Ishikawa (cell line): ENCODE results near the gene DOCK7.

ENCODE experiments used
- CEBPB ChIP-seq: IDR thresholded peaks from 2 replicates; pipeline ENCODE4 v1.6.1; 2012
- CREB1 ChIP-seq: IDR thresholded peaks from 2 replicates; pipeline ENCODE4 v1.6.1; 2012; ENCODE audit warnings: low read depth
- EGR1 ChIP-seq: IDR thresholded peaks from 2 replicates; pipeline ENCODE4 v1.6.1; 2012
- EP300 ChIP-seq: IDR thresholded peaks from 2 replicates; pipeline ENCODE4 v1.6.1; 2012; ENCODE audit warnings: borderline replicate concordance
- FOXM1 ChIP-seq: IDR thresholded peaks from 2 replicates; pipeline ENCODE4 v1.6.1; 2012; ENCODE audit warnings: low read depth, borderline replicate concordance
- NFIC ChIP-seq: IDR thresholded peaks from 2 replicates; pipeline ENCODE4 v1.6.1; 2012
- RAD21 ChIP-seq: IDR thresholded peaks from 2 replicates; pipeline ENCODE4 v1.6.1; 2012; ENCODE audit warnings: low read depth
- TAF1 ChIP-seq: IDR thresholded peaks from 2 replicates; pipeline ENCODE4 v1.6.1; 2012; ENCODE audit warnings: low read depth, mild to moderate bottlenecking
- TCF12 ChIP-seq: IDR thresholded peaks from 2 replicates; pipeline ENCODE4 v1.6.1; 2012; ENCODE audit warnings: low read depth
- TEAD4 ChIP-seq: IDR thresholded peaks from 2 replicates; pipeline ENCODE4 v1.6.1; 2012
- YY1 ChIP-seq: IDR thresholded peaks from 2 replicates; pipeline ENCODE4 v1.6.1; 2012; ENCODE audit warnings: low read depth
- ZBTB7A ChIP-seq: IDR thresholded peaks from 2 replicates; pipeline ENCODE4 v1.6.1; 2012; ENCODE audit warnings: low read depth
- TF ChIP-seq, protein P1 (sequence below): IDR thresholded peaks from 2 replicates; pipeline ENCODE4 v1.6.1; 2012
- TF ChIP-seq, protein P2 (sequence below): IDR thresholded peaks from 2 replicates; pipeline ENCODE4 v1.6.1; 2012; ENCODE audit warnings: low read depth, mild to moderate bottlenecking
- TF ChIP-seq, protein P3 (sequence below): IDR thresholded peaks from 2 replicates; pipeline ENCODE4 v1.6.1; 2012

The DOCK7 gene

DNA sequence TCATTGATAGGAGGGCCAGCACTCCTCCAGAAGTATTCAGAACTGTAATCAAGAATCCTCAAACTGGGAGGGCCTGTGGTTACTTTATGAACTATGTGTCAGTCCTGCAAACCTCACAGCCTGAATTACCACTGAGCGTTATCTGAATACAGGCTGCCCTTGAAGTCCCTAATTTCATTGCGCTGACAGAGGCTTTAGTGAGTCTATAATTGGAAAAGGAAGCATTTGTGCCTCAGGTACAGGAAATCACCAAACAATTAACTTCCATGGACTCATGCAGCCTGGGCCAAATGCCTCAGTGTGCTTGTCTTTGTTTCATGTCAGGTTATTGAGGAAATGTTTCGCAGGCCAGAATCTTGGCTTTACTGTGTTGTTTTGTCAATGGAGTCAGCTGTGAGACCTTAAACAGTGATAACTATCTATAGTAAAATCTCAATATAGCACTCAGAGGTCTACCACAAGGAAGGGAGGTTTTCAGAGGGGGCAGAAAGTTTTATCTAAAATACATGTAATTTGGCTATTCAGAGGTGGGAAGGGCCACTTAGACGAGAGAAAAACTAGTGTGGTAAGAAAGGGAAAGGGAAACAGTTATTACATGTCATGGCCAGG, 32.9 kb upstream of the DOCK7 start:
- no peak for TF ChIP-seq YY1
- no peak for TF ChIP-seq TEAD4
- TF ChIP-seq, protein P1, sequence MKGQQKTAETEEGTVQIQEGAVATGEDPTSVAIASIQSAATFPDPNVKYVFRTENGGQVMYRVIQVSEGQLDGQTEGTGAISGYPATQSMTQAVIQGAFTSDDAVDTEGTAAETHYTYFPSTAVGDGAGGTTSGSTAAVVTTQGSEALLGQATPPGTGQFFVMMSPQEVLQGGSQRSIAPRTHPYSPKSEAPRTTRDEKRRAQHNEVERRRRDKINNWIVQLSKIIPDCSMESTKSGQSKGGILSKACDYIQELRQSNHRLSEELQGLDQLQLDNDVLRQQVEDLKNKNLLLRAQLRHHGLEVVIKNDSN: no peak
- TF ChIP-seq NFIC: no peak
- no peak for TF ChIP-seq TAF1
- no peak for TF ChIP-seq EP300
- no peak for TF ChIP-seq TCF12
- TF ChIP-seq, protein P2, sequence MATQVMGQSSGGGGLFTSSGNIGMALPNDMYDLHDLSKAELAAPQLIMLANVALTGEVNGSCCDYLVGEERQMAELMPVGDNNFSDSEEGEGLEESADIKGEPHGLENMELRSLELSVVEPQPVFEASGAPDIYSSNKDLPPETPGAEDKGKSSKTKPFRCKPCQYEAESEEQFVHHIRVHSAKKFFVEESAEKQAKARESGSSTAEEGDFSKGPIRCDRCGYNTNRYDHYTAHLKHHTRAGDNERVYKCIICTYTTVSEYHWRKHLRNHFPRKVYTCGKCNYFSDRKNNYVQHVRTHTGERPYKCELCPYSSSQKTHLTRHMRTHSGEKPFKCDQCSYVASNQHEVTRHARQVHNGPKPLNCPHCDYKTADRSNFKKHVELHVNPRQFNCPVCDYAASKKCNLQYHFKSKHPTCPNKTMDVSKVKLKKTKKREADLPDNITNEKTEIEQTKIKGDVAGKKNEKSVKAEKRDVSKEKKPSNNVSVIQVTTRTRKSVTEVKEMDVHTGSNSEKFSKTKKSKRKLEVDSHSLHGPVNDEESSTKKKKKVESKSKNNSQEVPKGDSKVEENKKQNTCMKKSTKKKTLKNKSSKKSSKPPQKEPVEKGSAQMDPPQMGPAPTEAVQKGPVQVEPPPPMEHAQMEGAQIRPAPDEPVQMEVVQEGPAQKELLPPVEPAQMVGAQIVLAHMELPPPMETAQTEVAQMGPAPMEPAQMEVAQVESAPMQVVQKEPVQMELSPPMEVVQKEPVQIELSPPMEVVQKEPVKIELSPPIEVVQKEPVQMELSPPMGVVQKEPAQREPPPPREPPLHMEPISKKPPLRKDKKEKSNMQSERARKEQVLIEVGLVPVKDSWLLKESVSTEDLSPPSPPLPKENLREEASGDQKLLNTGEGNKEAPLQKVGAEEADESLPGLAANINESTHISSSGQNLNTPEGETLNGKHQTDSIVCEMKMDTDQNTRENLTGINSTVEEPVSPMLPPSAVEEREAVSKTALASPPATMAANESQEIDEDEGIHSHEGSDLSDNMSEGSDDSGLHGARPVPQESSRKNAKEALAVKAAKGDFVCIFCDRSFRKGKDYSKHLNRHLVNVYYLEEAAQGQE: no peak
- TF ChIP-seq, protein P3, sequence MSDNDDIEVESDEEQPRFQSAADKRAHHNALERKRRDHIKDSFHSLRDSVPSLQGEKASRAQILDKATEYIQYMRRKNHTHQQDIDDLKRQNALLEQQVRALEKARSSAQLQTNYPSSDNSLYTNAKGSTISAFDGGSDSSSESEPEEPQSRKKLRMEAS: no peak
- TF ChIP-seq ZBTB7A: no peak
- no peak for TF ChIP-seq FOXM1
- no peak for TF ChIP-seq EGR1
- no peak for TF ChIP-seq CEBPB
- TF ChIP-seq RAD21: no peak
- TF ChIP-seq CREB1: no peak

DNA sequence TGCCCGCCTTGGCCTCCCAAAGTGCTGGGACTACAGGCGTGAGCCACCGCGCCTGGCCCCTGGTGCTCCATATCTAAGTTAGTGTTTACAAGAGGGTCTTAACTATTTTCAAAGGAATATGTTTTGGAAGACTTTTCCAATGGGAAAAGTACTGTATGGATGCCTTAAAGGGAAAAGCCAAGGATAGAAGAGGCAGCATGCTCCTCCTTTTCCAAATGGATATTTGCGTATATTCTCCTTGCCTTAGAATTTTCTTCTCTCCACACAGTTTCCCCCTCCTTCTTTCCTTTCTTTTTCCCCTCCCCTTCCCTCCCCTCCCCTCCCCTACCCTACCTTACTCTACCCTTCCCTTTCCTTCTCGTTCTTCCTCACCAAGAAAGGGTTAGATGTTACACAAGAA, 29.3 kb upstream of the DOCK7 start:
- no peak for TF ChIP-seq EGR1
- TF ChIP-seq TCF12: no peak
- TF ChIP-seq, protein P2: no peak
- TF ChIP-seq TEAD4: no peak
- TF ChIP-seq RAD21: no peak
- no peak for TF ChIP-seq NFIC
- TF ChIP-seq, protein P3: no peak
- no peak for TF ChIP-seq ZBTB7A

DNA sequence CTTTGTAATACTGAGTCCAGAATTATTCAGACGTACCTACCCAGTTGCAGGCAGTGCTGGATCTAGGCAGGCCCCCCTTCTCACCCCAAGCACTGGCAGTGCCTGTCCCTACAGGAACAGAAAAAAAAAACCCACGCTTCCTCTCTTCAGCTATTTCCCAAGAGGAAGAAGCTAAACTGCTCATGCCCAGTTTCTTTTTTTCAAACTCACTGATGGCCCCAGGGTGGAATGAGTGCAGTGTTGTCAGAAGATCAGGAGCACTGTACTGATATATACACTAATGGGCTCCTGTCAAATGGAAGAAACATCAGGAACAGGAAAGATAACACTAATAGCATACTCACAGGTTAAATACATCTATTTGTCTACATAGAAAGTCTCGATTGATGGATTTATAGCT, 28.2 kb upstream of the DOCK7 start:
- TF ChIP-seq ZBTB7A: no peak
- TF ChIP-seq TEAD4: no peak
- TF ChIP-seq, protein P1: no peak
- TF ChIP-seq FOXM1: no peak
- TF ChIP-seq TCF12: no peak
- no peak for TF ChIP-seq EGR1
- TF ChIP-seq NFIC: no peak
- TF ChIP-seq RAD21: no peak
- no peak for TF ChIP-seq EP300
- TF ChIP-seq CEBPB: no peak
- TF ChIP-seq CREB1: no peak

DNA sequence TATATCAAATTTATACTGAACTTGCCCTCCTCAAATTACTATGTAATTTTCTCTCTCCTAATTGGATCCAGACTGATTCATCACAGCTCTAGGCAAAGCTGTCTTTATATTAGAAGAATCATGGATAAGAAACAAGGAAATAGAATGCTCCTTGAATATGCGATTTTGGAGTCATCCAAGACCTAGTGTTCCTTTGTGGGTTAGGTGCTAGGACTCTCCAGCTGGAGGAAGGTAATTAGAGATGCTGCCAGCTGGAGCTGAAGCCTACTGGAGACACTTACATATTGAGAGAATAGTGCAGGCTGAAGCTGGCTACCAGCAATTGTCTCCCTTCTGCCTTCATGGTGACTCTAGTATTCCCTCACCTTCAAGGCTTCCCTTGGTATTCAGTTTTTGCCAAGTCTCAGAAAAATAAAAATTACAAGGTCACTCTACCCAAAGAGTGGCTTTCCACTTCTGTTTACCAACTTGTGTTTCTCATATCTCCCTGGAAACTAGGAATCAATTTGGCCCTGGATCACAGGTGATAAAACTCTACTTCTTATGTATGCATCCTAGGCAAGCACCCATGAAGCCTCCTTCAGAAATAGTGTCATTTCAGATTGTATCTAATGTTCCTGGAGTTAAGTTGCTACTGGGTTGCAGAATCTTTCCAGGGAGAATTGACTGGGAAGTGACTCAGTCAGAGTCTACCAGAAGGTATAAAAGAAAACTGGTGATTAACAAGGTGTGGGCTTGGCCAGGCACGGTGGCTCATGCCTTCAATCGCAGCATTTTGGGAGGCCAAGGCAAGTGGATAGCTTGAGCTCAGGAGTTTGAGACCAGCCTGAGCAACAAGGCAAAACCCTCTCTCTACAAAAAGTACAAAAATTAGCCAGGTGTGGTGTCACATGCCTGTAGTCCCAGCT, 24.4 kb upstream of the DOCK7 start:
- TF ChIP-seq ZBTB7A (no peak), EGR1 (no peak), FOXM1 (no peak), TEAD4 (no peak), TAF1 (no peak), CREB1 (no peak), YY1 (no peak), NFIC (no peak), RAD21 (no peak), CEBPB (no peak), TCF12 (no peak), EP300 (no peak)
- TF ChIP-seq, protein P1: no peak
- TF ChIP-seq, protein P3: no peak
- TF ChIP-seq, protein P2: no peak
